ENCODE results near the gene SYNE2. TPM values are rescaled to one million over a fixed set of nuclear protein-coding genes. Genes with fewer than 3 reads are reported as not detected.

The SYNE2 gene
- total RNA-seq, 1 donor from 2014 or later: 5.7 TPM

- Histone ChIP-seq H2AFZ (ENCODE audit: low read depth, low read length) (no peak overlapping the region), H3K79me2 (ENCODE audit: insufficient read depth, low read length) (no peaks in the 10 kb centered on the region), H3K4me3 (ENCODE audit: insufficient read depth, low read depth, low read length) (no peak overlapping the region), H3K27me3 (ENCODE audit: insufficient read depth, low read length) (no peaks in the 10 kb centered on the region), H3K27ac (ENCODE audit: low read depth, low read length) (no peak overlapping the region), H3K9me3 (ENCODE audit: insufficient read depth, low read depth, low read length) (no peaks in the 10 kb centered on the region), H3K4me2 (ENCODE audit: low read length) (no peak overlapping the region), H3K4me1 (ENCODE audit: insufficient read depth, low read length) (no peaks in the 10 kb centered on the region), H3K36me3 (ENCODE audit: insufficient read depth, low read length) (no peaks in the 10 kb centered on the region), H3K9ac (ENCODE audit: low read length) (no peak overlapping the region), H4K20me1 (ENCODE audit: insufficient read depth, low read length) (no peaks in the 10 kb centered on the region)
- no peak for TF ChIP-seq EZH2 (IDR thresholded peaks at IDR 0.05; ENCODE audit: insufficient read depth, low read length)
- H3K9me3 Mint-ChIP-seq (ENCODE audit: unreplicated experiment): peaks cover 3% of the 10 kb centered on the region
- no peaks in the 10 kb centered on the region for H3K27me3 Mint-ChIP-seq (ENCODE audit: low read depth, unreplicated experiment)
- no peaks in the 10 kb centered on the region for H3K4me1 Mint-ChIP-seq (ENCODE audit: low read depth, unreplicated experiment)
- H3K4me3 Mint-ChIP-seq (ENCODE audit: unreplicated experiment): no peak overlapping the region
- no peaks in the 10 kb centered on the region for H3K36me3 Mint-ChIP-seq (ENCODE audit: low read depth, unreplicated experiment)
- FAIRE-seq: no peak
- DNase-seq (ENCODE audit: low read depth): no peak
- no peak overlapping the region for H3K27ac Mint-ChIP-seq (ENCODE audit: unreplicated experiment)
Observed at GRCh38 chr14:64045091-64045490, 192.3 kb downstream of the SYNE2 start.

GRCh38 chr14:64049616-64050381, 197.0 kb downstream of the SYNE2 start:
- no peaks in the 10 kb centered on the region for H3K36me3 Mint-ChIP-seq (ENCODE audit: low read depth, unreplicated experiment)
- Histone ChIP-seq H3K9ac (ENCODE audit: low read length) (no peak overlapping the region), H3K27me3 (ENCODE audit: insufficient read depth, low read length) (no peaks in the 10 kb centered on the region), H3K9me3 (ENCODE audit: insufficient read depth, low read depth, low read length) (no peaks in the 10 kb centered on the region), H3K4me1 (ENCODE audit: insufficient read depth, low read length) (no peaks in the 10 kb centered on the region), H3K4me2 (ENCODE audit: low read length) (no peak overlapping the region), H4K20me1 (ENCODE audit: insufficient read depth, low read length) (no peaks in the 10 kb centered on the region), H3K4me3 (ENCODE audit: insufficient read depth, low read depth, low read length) (no peak overlapping the region), H3K36me3 (ENCODE audit: insufficient read depth, low read length) (no peaks in the 10 kb centered on the region), H2AFZ (ENCODE audit: low read depth, low read length) (no peak overlapping the region), H3K79me2 (ENCODE audit: insufficient read depth, low read length) (no peaks in the 10 kb centered on the region), H3K27ac (ENCODE audit: low read depth, low read length) (no peak overlapping the region)
- no peak for FAIRE-seq
- TF ChIP-seq EZH2 (IDR thresholded peaks at IDR 0.05; ENCODE audit: insufficient read depth, low read length): no peak
- TF ChIP-seq, protein P1, sequence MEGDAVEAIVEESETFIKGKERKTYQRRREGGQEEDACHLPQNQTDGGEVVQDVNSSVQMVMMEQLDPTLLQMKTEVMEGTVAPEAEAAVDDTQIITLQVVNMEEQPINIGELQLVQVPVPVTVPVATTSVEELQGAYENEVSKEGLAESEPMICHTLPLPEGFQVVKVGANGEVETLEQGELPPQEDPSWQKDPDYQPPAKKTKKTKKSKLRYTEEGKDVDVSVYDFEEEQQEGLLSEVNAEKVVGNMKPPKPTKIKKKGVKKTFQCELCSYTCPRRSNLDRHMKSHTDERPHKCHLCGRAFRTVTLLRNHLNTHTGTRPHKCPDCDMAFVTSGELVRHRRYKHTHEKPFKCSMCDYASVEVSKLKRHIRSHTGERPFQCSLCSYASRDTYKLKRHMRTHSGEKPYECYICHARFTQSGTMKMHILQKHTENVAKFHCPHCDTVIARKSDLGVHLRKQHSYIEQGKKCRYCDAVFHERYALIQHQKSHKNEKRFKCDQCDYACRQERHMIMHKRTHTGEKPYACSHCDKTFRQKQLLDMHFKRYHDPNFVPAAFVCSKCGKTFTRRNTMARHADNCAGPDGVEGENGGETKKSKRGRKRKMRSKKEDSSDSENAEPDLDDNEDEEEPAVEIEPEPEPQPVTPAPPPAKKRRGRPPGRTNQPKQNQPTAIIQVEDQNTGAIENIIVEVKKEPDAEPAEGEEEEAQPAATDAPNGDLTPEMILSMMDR (IDR thresholded peaks at IDR 0.05; ENCODE audit: insufficient read depth, low read depth, low read length): no peak
- no peak overlapping the region for H3K4me3 Mint-ChIP-seq (ENCODE audit: unreplicated experiment)
- H3K9me3 Mint-ChIP-seq (ENCODE audit: unreplicated experiment): no peaks in the 10 kb centered on the region
- H3K27ac Mint-ChIP-seq (ENCODE audit: unreplicated experiment): no peak overlapping the region
- H3K27me3 Mint-ChIP-seq (ENCODE audit: low read depth, unreplicated experiment): no peaks in the 10 kb centered on the region
- DNase-seq (ENCODE audit: low read depth): no peak
- no peaks in the 10 kb centered on the region for H3K4me1 Mint-ChIP-seq (ENCODE audit: low read depth, unreplicated experiment)

GRCh38 chr14:64053694-64054669, 201.2 kb downstream of the SYNE2 start:
- Histone ChIP-seq H3K4me2 (ENCODE audit: low read length) (no peak overlapping the region), H3K79me2 (ENCODE audit: insufficient read depth, low read length) (no peaks in the 10 kb centered on the region), H3K9ac (ENCODE audit: low read length) (no peak overlapping the region), H4K20me1 (ENCODE audit: insufficient read depth, low read length) (no peaks in the 10 kb centered on the region), H3K4me1 (ENCODE audit: insufficient read depth, low read length) (no peaks in the 10 kb centered on the region), H2AFZ (ENCODE audit: low read depth, low read length) (no peak overlapping the region), H3K9me3 (ENCODE audit: insufficient read depth, low read depth, low read length) (no peaks in the 10 kb centered on the region), H3K27me3 (ENCODE audit: insufficient read depth, low read length) (no peaks in the 10 kb centered on the region), H3K36me3 (ENCODE audit: insufficient read depth, low read length) (no peaks in the 10 kb centered on the region), H3K27ac (ENCODE audit: low read depth, low read length) (no peak overlapping the region), H3K4me3 (ENCODE audit: insufficient read depth, low read depth, low read length) (no peak overlapping the region)
- H3K27me3 Mint-ChIP-seq (ENCODE audit: low read depth, unreplicated experiment): no peaks in the 10 kb centered on the region
- H3K27ac Mint-ChIP-seq (ENCODE audit: unreplicated experiment): no peak overlapping the region
- H3K4me3 Mint-ChIP-seq (ENCODE audit: unreplicated experiment): no peak overlapping the region
- H3K4me1 Mint-ChIP-seq (ENCODE audit: low read depth, unreplicated experiment): no peaks in the 10 kb centered on the region
- no peaks in the 10 kb centered on the region for H3K36me3 Mint-ChIP-seq (ENCODE audit: low read depth, unreplicated experiment)
- DNase-seq (ENCODE audit: low read depth): no peak
- no peaks in the 10 kb centered on the region for H3K9me3 Mint-ChIP-seq (ENCODE audit: unreplicated experiment)
- FAIRE-seq: no peak
- TF ChIP-seq EZH2 (IDR thresholded peaks at IDR 0.05; ENCODE audit: insufficient read depth, low read length): no peak
- TF ChIP-seq, protein P1 (IDR thresholded peaks at IDR 0.05; ENCODE audit: insufficient read depth, low read depth, low read length): no peak

All from astrocyte (in vitro differentiated cells and primary cell).